HG03025 (cell line): ENCODE measurements around the gene SELENOS.
A peak's percentile ranks its signal among the peaks of the same experiment; 100 is the strongest.

Experiments used
- ATAC-seq: cut with Tn5 transposase; IDR thresholded peaks from one replicate; pipeline ENCODE4 v1.9.1; 2021; ENCODE audit warnings: mild to moderate bottlenecking, moderate library complexity; ENCODE audit not compliant: unreplicated experiment, low FRiP score

The SELENOS gene

DNA sequence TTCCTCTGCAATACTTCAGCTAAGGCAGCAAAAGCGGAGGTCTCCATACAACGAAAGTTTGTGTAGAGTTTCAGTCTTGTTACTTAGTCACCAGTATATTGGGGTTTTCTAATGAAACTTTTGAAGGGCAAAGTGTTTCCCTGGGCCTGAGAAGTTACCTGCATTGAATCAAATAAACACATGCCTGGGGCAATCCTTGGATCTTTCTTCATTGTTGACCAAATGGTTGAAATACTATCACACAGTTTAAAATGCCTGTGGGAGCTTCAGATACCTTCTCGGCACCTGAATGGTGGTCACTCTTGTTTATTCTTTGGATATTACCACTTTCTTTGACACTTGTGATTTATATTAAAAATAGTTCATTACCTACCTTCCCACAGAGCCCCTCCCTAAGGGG, 24.4 kb downstream of the SELENOS start:
- ATAC-seq = no peak

DNA sequence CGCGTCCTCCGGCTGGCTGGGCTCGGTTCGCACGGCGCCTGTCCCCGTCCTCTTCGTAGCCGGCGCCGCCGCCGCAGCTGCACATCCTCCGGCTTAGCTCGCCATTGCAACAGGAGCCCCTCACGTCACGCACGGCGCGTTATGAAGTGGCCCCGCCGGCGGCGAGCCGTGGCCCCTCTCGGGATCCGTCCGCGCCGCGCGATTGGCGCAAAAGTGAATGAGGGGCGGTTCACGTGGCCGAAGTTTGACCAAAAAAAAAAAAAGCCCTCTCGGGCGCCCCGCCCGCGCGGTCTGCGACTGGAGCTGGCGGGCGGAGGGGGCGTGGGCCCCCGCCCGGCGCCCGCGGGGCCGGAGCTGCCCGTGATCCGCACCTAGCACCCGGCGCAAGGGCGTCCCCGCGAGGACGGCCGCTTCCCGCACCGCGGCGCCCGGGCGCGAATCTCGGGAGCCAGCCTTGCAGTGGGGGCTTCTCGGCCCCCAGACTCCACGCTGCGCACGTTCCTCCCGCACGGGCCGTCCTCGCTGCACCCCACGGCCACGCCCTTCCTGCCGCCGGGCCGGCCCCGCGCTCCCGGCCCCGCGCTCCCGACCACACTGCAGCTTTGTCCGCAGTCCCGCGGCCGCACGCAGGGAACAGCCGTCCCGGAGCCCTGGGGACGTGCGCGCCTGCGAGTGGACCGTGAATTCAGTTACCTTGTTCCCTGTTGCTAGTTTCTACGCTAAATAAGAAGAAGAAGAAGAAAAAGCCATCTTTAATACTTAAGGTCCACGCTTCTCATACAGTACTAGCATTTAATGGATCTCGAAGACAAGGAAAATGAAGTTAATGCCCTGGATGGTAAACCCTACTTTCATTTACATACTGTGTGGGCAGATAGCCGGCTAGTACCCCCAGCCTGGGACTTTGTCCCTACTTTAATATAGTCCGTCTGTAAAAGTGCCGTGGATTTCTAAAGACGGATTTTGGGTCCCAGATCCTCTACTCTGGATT, 25.2 kb downstream of the SELENOS start, which contains the start of gene CHSY1:
Gene CHSY1, minus strand, starts transcription at position 219 of the 991 bp plus-strand sequence. CDS start 592 bp downstream, outside the sequence.
- peak; percentile 61 for ATAC-seq

DNA sequence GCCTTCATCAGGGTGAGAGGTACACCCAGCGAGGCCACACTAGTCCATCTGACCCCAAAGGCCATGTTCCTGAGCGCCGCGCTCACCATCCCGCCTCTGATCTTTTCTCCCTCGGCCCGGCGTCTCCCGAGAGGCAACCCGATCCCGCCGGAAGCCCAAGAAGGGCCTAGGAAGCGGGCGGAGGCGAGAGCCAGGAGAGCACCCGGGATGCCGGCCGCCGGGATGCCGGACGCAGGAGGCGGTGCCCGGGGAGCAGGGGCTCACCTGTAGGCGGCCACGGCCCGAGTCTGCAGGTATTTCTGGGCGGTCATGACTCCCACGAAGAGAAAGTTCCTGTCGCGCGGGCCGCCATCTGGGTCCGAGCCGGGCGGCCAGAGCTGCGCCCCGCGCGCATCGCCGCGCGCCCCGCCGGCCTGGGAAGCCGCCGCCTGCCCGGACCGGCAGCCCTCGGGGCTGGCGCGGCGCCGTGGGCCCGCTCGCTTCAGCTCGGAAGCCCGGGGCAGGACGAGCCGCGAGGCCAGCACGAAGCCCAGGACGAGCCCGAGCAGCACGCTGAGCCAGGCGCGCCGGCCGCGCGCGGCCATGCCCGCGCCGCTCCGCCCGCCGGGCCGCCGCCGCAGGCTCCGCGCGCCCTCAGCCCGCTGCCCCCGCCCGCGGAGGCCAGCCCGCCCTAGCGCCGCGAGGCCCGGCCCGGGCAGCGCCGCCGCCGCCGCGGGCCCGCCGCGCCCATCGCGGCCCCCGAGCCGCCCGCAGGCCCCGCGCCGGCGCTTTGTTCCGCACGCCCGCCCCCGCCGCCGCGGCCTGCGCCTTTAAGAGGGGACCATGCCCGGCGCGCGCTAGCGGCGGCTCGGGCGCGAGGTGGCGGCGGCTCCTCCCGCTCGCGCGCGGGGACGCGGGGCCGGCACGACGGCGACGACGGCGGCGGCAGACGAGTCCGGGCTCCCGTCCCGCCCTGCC, 26.1 kb downstream of the SELENOS start:
- peak; percentile 38 for ATAC-seq

DNA sequence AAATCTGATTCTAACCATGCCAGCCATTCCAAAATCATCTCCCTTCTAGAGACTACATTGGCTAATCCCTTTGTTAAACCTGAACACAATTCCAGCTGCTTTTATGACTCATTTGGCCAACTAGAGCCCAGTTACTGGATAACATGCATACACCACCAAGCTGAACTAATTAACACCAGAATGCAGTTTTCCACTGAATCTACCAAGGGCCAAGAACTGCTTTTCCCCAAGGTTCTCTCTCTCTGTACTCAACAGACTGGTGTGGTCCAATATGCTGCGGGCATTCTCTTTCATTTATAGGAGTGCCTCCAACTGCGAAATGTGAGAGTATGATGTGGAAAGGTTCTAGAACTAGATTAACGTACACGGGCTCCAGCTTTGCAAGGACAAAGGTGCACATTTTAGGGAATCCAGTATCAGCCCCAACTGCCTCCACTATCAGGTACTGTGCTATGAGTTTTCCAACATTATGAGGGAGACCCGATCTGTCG, 26.9 kb downstream of the SELENOS start:
- no peak for ATAC-seq

DNA sequence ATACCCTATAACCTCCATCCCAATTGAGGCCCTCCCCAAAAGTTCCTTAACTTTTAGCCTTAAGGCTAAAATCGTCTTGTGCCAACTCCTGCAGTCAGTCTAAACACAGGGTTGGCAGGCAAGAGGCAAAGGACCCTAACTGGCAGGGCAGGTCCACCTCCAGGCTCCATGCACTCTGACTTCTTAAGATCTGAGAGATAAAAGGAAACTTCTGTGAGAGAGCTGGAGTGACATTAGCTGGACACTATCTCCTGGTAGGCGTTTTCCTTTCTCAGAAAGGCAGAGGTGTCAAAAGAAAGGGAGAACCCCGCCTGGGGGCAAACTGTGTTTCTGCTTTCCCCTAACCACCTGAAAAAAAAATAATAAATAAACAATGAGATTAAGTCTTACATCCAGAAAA, 29.0 kb downstream of the SELENOS start:
- no peak for ATAC-seq

DNA sequence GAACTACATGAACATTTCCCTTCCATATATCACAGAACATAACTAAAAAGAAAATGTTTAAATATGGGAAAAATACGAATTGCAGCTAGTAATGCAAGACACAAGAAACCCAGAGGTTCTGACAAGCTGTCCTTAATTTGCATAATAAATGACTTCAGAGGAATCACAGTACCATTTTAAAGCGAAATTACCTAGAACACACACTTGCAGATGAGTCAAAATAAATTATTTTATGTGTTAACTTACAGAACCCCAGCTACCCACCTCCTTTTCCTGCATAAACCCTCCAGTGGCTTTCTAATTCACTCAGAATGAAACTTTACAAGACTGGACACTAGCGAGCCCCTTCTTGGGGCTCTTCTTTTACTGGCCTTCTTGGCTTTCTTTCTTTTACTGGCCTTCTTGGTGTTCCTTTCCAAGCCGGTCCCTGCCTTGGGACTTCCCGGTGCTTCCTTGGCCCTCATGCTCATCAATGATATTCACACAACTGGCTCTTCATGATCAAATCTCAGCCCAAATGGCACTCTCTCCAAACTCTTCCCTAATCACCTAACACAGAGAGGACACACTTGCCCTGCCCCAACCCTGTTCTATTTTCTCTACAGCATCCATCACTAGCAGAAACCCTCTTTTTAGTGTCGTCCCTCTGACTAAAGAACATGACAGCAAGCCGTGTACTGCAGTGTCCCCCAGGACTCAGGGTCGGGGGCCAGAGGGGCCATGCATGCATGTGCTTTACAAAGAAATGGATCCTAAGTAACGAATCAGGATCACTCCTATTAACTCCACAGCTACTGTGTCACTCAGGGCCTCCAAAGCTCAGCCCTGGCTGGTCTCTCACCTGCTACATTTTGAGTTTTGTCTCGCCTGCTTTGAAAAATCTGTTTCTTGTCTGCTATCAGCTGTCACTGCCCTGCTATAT, 30.2 kb downstream of the SELENOS start:
- no peak for ATAC-seq

DNA sequence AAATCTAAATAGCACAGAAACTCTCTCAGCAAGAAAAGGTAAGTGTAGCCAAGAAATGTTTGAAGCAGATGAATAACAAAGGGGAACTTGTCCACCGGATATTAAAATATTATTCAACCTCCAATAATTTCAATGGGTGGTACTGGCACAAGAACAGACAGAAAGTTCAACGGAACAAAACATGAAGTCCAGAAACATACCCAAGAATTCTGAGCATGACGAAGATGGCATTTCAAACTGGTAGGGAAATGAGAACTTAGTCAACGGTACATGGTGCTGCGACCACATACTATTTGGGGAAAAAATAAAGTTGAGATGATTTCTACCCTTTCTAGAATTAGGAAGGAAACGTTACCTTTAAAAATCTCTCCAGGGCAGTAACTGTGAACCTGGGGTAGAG, 30.9 kb downstream of the SELENOS start:
- ATAC-seq = no peak

DNA sequence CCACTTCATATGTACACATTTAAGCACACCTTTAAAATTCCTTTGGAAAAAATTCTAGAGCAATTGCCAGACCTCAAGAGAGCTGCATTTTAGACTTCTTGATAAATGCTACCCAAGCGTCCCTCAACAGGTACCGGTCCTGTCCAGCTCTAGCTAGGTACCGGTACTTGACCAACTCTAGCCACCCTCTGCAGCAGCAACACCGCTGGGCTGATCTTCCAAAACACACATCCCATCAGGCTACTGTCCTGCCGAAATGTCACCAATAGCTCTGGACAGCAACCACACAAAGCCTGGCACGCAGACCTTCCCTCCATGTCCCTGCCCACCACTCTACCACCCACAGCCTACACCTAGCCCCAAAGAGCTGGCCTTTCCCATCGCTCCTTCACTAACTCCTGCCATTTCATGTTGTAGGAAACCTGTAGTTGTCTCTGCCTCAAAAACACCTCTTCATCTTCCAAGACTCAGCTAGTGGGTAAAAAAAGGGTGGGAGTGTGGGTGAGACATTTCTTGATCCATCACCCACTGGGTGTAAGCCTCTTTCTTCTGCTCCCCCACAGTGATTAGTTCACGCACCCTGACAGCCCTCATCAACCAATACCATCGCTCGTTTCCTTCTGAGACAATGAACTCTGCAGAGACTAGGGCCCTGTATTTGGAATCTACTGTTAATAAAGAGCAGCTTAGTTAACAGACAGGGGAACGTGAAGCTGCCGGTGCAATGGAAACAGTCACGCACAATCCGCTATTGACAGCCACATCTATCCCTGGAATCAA, 32.2 kb downstream of the SELENOS start:
- ATAC-seq = no peak

DNA sequence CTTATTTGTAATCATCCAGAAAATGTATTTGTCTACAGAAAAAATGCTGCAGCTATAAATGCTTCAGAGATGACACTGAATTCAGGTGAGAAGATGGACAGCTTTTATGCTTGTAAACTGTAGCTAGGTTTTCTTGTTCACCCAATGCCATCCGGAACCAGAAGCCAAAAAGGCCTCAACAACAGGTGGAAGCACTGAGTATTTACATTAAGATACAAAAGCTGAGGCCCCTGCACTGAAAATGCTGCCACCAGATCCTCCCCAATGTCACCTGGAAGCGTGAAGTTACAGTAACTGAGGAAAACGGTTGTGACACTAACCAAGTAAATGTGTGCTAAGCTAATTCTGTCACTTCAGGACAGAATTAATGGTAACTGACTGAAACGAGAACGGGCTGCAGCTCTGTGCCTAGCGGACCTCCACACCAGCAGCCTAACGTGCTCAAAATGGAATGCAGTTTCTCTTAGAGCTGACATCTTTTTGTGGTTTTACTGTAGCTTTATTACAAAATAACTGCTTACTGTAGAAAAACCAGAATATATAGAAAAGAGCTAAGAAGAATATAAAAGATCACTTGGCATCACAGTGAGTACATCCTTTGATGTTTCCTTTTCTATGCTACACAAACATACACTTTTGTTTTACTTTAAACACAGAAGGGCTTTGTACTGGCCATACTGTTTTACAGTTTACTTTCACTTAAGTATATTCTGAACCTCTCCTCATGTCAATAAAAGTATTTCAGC, 33.1 kb downstream of the SELENOS start:
- no peak for ATAC-seq

DNA sequence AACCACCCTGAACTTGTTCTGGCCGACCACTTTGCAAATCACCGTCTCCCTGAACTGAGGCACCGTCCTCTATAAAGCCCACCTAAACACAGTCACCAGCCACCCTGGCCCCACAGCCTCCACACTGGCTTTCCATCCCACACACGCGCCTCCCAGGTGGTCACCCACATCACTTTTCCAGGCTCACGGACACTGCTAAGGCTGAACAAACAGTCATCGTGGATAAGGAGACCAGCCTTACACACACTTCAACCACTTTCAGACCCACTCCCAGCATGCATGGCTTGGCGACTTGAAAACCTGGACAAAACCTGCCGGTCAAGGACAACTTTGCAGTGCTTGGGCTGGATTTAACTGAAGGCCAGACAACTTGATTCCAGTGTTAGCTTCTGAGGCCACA, 33.9 kb downstream of the SELENOS start:
- no peak for ATAC-seq

DNA sequence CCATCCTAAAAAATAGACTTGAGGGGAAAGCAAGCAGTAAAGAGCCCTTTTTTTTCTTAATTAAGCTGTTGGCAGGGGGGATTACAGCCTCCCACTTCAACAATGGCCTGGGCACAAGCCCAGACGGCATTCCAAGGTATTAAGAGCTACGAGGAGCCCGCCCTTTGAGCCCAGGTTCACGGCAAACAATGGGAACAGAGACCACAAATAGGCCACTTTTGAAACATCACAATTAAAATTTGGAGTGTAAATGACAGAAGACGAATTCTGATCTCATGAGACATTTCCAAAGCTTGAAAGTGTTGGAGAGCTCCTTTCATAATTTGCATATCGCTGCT, 34.3 kb downstream of the SELENOS start:
- ATAC-seq = no peak

DNA sequence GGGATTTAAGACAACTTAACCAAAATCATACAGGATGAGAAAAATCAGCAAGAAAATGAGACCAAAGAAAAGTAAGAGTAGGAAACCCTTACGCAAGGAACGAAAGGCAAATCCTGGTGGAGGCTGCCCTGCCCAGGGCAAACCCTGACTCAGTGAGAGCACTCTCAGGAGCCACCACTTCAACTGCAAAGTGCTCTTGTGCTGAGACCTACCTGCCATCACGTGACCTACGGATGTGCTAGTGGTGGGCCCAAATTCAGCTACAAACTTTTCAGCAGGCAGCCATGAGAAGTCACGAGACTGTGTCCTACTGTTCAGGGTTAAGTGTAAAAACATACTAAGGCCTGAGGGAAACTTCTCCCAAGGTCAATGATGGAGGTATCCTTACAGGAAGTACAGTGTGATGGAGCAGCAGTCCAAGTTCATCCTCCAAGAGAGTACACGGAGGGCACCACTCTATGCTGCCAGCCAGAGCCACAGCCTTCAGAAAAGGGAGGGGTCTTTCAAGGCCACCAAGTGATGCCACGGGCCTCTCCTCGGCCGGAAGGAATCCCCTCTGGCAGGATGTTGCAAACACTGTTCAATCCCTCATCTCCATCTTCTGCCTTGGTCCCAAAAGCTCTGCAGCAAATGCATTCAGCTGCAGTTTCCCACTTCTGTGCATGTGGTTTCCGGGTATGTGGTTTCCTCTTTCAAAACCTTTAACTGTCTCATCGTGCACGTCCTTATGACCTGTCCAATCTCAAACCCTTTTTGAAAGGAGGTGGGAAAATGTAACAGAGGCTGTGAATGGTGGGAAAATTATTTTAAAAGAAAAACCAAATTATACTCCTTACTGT, 34.9 kb downstream of the SELENOS start:
- ATAC-seq = peak; percentile 79

DNA sequence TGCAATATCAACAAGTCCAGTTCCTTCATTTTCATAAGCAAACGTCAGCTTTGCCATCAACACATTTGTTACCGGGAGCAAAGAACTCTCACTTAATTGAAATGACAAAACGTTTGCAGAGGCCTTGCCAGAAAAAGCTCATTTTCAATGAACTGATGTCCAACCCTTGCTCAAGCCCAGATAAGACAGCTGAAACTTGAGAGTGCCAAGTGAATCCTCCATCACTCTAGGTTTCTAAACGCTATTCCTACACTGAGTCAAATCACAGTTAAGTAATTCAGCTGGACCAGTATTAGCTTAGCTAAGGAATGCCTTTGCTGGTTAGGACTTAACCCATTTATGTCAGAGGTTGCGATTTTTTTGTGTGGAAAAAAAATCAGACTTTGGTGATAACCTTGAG, 36.9 kb downstream of the SELENOS start:
- no peak for ATAC-seq

DNA sequence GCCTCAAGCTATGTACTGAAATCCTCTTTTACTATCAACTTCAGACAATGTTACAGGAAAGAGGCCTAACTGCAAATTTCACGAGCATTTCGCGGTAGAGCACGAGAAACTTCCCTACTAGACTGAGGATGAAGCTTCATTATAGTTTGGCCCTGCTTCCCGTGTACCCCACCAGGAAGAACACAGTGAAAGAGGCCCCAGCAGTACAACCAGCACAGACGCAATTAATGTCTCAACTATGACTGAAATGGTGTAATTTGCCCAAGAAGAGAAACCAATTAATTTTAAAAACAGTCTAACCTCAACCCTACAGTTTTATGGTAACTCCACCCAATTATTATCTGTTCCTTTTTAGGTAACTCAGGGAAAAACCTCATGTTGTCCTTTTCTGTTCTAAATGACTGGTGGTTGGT, 37.6 kb downstream of the SELENOS start:
- ATAC-seq = no peak

DNA sequence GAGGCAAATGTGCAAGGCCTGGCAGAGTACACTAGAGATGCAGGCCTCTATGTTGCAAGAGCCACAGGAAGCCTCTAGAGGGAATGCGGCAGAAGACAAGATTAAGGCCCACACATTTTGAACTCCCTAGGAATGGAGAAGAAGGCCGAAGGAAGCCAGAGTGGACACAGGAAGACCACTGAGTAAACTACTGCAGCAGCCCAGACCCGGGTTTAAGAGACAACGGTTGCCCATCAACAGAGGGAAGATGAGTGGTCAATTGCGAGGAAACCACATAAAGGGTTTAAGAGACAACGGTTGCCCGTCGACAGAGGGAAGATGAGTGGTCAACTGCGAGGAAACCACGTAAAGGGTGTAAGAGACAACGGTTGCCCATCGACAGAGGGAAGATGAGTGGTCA, 40.0 kb downstream of the SELENOS start:
- ATAC-seq = no peak

DNA sequence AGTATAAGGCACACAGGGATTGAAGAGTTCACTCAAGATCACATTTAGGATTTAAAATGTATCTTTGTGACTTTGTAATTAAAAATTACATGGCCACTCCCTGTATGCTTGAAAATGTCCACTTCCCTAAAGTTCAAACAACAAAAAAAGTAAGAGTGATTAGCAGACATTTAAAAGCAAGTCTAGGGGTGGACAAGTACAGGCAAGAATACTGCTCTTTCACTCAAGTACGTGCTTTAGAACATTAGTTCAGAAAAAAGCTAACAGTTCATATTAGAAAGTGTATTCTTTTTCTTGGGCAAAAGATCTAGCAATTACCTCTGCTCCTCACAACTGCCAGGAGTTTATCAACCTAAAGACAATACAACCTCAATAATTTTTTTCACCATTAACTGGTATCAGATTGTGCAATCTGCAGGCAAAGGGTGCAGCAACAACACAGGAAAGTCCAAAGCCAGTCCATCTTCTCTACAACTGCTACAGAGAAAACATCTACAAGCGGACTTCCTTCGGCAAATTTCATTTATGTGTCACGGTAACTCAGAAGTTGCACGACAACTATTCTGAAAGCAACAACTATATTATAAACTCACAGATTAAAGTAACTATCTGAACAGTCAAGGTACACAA, 43.5 kb downstream of the SELENOS start:
- ATAC-seq = no peak

DNA sequence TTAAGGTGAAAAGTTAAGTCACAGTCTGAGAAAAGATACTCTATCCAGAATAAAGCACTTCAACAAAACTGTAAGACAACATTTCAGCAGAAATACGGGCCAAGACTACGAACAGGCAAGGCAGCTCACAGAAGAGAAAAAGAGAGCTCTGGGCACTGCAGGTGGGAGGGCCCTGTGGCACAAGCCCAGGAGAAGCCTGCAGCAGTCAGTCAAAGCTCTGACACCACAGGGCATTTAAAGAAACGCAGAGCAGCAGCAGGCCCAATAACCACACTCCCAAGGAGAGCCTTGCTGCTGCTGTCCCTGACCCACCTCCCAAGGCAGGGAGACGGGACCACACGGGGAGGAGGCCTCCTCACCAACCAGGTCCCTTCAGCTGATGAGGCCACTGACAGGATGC, 44.6 kb downstream of the SELENOS start:
- ATAC-seq = no peak
